ENCODE measurements around the gene SLC35B2. TPM values are rescaled to one million over a fixed set of nuclear protein-coding genes. Genes with fewer than 3 reads are reported as not detected.

The SLC35B2 gene
- total RNA-seq, 2 experiments from 2014 or later: 22.8 to 24.9 TPM

DNA sequence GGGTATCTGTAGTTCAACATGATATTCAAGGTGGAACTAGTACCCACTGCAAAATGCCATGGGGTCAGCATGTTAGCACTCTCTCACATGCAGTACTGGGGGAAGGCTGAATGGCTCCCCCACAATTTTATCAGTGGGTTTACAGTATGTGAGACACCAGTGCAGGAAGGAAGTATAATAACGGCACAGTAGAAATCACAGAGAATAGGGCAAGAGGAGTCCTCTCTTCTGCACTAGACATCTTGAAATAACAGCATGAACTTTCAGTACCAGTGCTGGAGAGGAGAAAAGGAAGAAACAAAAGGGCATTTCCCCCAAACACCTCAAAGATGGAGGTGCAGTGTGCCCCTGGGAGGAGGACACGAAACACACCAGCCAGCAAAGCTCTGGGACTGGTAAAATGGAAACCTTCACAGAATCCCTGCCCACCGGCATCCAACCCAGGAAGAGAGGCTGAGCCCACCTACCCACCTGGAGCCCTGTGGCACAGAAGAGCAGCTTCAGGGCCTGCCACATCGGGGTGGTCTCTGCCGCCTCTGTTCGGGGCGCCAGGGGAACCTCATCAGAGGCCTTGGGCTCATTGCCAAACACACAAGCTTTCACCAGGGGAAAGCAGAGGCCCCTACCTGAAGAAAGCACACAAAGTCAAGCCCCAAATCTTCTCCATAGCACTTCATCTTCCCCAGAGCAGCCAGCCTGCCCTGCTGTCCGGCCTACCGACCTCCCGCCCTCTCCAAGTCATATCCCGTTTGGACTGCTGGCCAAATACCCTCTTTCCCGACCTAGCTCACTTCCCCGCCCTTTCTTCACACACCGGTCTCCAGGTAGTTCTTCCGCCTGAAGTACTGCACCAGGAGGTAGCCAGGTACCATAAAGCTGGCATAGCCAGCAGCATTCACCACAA, 1.2 kb downstream of the SLC35B2 start:
- Mint-ChIP-seq H3K27me3 (peaks cover 6% of the 10 kb centered on the region), H3K36me3 (peaks cover 70% of the 10 kb centered on the region), H3K9me3 (no peaks in the 10 kb centered on the region), H3K4me3 (peak overlapping the region; percentile 89), H3K4me1 (peaks cover 67% of the 10 kb centered on the region), H3K27ac (peak overlapping the region; percentile 86)
- peak; percentile 50 for DNase-seq

DNA sequence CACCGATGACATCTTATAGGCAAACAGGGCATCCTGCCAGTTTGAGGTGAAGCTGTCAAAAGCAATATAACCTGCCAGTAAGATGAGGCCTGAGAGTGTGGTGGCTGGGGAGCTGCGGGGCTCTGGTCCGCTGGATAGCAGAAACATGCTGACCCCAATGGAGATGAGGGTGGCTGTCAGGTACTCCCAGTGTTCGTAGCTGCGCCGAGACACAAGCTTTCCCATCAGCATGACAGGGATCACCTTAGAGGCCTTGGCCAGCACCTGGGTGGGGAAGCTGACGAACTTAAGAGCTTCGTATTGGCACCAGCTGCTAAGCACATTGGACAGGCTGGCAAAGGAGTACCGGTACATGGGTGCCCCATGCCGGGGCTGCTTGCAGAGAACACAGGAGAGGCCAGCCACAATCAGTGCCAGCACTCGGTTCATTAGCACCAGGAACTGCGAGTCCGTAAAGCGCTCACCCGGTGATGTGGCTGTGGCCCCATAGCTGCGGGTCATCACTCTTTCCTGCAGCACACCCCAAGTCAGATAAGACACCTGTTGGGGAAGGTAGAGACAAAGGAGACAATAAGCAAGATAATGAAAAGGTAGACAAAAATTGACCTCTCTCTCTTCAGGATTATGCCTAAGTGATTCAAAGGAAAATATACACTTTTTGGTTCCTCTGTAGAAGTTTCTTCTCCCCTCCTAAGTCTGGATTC, 2.1 kb downstream of the SLC35B2 start:
- peaks cover 72% of the 10 kb centered on the region for H3K36me3 Mint-ChIP-seq

DNA sequence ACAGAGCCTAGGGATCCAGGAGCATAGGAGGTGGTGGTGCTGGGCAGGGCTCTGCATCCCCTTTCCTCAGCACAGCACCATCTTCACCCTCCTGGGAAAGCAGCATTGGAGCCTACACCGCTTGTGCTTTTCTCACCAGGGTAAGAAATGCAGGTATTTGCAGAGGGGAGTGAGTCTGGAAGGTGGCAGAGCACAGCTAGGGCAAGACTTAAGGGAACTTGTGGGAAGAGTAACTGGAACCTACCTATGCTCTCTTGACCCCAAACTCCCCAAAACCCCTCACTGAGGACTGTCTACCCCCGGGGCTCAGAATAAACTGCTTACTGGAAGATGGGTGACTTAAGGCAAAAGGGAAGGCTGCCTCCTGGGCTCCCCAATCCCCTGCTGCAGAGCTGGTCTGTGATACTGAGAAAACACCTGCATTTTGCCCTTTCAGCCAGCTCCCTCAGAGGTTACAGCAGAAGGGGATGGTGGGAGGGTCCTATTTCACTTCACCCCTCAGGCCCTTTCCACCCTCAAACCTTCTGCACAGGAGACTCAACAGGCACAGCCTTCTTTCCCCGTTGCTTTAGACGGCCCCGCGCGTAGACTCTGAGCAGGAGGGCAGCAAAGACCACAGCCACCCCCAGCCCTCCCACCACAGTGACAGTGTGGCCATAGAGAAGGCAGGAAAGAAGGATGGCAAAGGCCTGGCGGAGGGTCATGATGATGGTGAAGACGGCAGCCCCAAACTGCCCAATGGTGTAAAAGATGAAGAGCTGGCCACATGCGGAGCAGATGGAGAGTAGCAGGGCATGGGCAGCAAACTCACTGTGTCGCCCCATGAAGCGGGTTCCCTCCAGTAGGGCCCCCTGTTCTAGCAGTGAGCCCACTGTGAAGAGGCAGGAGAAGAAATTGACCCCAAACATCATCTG, 2.9 kb downstream of the SLC35B2 start:
- Mint-ChIP-seq H3K27me3 (peaks cover 6% of the 10 kb centered on the region), H3K36me3 (peaks cover 80% of the 10 kb centered on the region), H3K4me1 (peaks cover 75% of the 10 kb centered on the region), H3K4me3 (peak overlapping the region; percentile 89), H3K9me3 (no peaks in the 10 kb centered on the region), H3K27ac (peak overlapping the region; percentile 86)
- DNase-seq: peak; percentile 40

More for the DNA sequence above, 2.1 kb downstream of the SLC35B2 start:
- peak; percentile 37 for DNase-seq
- H3K9me3 Mint-ChIP-seq: no peaks in the 10 kb centered on the region
- peak overlapping the region; percentile 86 for H3K27ac Mint-ChIP-seq
- peak overlapping the region; percentile 89 for H3K4me3 Mint-ChIP-seq
- peaks cover 68% of the 10 kb centered on the region for H3K4me1 Mint-ChIP-seq
- peaks cover 6% of the 10 kb centered on the region for H3K27me3 Mint-ChIP-seq

DNA sequence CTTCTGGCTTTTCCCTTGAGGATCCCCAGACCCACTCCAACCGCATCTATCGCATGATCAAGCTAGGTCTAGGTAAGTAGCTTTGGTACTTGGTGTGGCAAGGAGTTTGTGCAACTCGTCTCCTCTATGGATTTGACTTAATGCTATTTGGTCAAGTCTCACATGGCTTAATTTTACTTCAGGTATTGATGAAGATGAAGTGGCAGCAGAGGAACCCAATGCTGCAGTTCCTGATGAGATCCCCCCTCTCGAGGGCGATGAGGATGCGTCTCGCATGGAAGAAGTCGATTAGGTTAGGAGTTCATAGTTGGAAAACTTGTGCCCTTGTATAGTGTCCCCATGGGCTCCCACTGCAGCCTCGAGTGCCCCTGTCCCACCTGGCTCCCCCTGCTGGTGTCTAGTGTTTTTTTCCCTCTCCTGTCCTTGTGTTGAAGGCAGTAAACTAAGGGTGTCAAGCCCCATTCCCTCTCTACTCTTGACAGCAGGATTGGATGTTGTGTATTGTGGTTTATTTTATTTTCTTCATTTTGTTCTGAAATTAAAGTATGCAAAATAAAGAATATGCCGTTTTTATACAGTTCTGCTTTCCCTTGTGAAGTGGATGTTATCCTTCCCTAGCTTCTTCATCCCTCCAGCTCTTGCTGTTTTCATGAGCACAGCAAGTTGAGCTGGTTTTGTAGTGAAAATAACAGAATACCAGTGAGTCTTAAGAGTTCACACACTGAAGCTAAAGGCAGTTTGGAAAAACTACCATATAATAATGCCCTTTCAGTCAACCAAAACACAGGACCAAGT, 3.8 kb downstream of the SLC35B2 start:
- Mint-ChIP-seq H3K4me1 (peaks cover 81% of the 10 kb centered on the region), H3K27ac (peak overlapping the region; percentile 100), H3K36me3 (peaks cover 84% of the 10 kb centered on the region), H3K4me3 (peak overlapping the region; percentile 56), H3K27me3 (peaks cover 9% of the 10 kb centered on the region), H3K9me3 (no peaks in the 10 kb centered on the region)
- peak; percentile 61 for DNase-seq

DNA sequence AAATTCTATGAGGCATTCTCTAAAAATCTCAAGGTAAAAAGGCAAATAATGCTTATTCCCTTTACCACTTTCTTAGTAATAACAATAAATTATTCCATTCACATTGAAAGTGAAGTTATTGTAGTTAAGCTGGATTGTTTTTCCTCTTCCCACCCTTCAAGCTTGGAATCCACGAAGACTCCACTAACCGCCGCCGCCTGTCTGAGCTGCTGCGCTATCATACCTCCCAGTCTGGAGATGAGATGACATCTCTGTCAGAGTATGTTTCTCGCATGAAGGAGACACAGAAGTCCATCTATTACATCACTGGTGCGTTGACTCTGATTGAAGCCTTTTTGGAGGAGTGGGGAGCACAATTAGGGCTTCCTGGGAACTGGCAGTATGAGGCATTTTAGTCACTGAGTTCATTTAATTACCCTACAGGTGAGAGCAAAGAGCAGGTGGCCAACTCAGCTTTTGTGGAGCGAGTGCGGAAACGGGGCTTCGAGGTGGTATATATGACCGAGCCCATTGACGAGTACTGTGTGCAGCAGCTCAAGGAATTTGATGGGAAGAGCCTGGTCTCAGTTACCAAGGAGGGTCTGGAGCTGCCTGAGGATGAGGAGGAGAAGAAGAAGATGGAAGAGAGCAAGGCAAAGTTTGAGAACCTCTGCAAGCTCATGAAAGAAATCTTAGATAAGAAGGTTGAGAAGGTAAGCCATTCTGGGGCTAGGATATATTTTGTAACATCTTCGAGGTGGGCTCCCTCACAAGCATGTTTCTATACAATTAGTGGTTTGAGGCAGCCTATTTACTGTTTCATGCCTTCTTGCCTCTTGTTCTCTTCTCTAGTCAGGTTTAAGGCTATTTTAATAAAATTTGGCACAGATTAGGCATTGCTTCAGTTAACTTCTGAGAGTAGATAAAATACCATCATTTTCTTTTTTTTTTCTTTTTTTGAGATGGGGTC, 5.5 kb downstream of the SLC35B2 start:
- no peaks in the 10 kb centered on the region for H3K9me3 Mint-ChIP-seq

DNA sequence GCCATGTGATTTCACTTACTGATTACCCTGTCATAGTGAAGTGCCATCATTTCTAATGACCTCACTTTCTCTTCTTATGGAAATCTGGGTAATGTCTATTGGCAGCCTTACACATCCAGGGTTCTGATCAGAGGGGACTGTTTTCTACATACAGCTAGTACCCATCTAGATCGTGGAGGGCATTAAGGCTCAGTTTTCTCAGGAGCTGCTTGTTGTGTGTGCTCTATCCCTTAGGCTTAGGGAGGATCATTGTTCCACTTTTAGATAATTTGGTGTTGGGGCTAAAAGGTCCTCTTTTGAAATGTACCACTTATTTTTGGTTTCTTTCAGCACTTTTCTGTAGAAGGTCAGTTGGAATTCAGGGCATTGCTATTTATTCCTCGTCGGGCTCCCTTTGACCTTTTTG, 6.6 kb downstream of the SLC35B2 start:
- DNase-seq: no peak
- peaks cover 25% of the 10 kb centered on the region for H3K27me3 Mint-ChIP-seq
- H3K4me3 Mint-ChIP-seq: peak overlapping the region; percentile 97
- no peaks in the 10 kb centered on the region for H3K9me3 Mint-ChIP-seq
- H3K27ac Mint-ChIP-seq: peak overlapping the region; percentile 100
- H3K4me1 Mint-ChIP-seq: peaks cover 74% of the 10 kb centered on the region
- H3K36me3 Mint-ChIP-seq: peaks cover 88% of the 10 kb centered on the region

More for the DNA sequence above, 5.5 kb downstream of the SLC35B2 start:
- peak overlapping the region; percentile 97 for H3K4me3 Mint-ChIP-seq
- peak overlapping the region; percentile 100 for H3K27ac Mint-ChIP-seq
- H3K36me3 Mint-ChIP-seq: peaks cover 95% of the 10 kb centered on the region
- H3K27me3 Mint-ChIP-seq: peaks cover 22% of the 10 kb centered on the region
- DNase-seq: no peak
- H3K4me1 Mint-ChIP-seq: peaks cover 79% of the 10 kb centered on the region

DNA sequence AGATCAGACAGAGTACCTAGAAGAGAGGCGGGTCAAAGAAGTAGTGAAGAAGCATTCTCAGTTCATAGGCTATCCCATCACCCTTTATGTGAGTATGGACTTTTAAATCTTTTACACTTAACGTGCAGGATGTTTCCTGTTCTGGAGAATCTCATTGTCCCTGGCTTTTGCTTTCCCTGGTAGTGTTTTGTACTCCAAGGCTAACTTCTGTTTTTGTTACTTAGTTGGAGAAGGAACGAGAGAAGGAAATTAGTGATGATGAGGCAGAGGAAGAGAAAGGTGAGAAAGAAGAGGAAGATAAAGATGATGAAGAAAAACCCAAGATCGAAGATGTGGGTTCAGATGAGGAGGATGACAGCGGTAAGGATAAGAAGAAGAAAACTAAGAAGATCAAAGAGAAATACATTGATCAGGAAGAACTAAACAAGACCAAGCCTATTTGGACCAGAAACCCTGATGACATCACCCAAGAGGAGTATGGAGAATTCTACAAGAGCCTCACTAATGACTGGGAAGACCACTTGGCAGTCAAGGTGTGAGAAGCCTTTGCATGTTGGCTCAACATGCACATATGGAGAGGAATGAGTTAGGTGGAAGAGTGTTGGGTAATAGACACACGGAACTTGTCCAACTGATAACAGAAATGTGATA, 7.1 kb downstream of the SLC35B2 start:
- Mint-ChIP-seq H3K4me3 (peak overlapping the region; percentile 97), H3K27ac (peak overlapping the region; percentile 100), H3K9me3 (no peaks in the 10 kb centered on the region), H3K4me1 (peaks cover 74% of the 10 kb centered on the region), H3K36me3 (peaks cover 83% of the 10 kb centered on the region), H3K27me3 (peaks cover 25% of the 10 kb centered on the region)
- no peak for DNase-seq

DNA sequence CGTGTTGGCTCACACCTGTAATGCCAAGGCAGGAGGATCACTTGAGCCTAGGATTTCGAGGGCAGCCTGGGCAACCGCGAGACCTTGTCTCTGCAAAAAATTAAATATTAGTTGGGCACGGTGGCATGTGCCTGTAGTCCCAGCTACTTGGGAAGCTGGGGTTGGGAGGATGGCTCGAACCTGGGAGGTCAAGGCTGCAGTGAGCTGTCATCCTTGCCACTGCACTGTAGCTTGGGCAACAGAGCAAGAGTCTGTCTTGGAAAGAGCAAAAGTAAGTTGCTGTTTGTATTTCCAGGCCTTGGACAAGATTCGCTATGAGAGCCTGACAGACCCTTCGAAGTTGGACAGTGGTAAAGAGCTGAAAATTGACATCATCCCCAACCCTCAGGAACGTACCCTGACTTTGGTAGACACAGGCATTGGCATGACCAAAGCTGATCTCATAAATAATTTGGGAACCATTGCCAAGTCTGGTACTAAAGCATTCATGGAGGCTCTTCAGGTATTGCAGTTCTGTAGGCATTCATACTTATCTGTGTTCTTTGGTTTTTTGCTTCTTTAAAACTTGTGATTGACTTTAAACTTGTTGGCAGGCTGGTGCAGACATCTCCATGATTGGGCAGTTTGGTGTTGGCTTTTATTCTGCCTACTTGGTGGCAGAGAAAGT, 8.1 kb downstream of the SLC35B2 start:
- H3K27ac Mint-ChIP-seq: peak overlapping the region; percentile 100
- peaks cover 67% of the 10 kb centered on the region for H3K4me1 Mint-ChIP-seq

DNA sequence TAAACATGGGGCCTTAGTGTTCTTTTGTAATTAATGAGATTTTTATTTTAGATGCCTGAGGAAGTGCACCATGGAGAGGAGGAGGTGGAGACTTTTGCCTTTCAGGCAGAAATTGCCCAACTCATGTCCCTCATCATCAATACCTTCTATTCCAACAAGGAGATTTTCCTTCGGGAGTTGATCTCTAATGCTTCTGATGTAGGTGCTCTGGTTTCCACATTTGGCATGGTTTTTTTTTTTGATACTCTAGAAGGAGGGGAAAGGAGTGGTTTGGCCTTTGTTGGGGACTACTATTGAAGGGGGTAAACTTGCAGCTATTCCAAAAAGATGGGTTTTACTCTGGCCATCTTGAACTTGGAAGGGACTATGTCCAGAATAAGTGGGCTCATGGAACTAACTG, 8.7 kb downstream of the SLC35B2 start:
- Mint-ChIP-seq H3K36me3 (peaks cover 69% of the 10 kb centered on the region), H3K4me3 (peak overlapping the region; percentile 97), H3K9me3 (no peaks in the 10 kb centered on the region)

More for the DNA sequence above, 8.1 kb downstream of the SLC35B2 start:
- no peak for DNase-seq
- H3K4me3 Mint-ChIP-seq: peak overlapping the region; percentile 97
- H3K9me3 Mint-ChIP-seq: no peaks in the 10 kb centered on the region
- H3K27me3 Mint-ChIP-seq: peaks cover 19% of the 10 kb centered on the region
- H3K36me3 Mint-ChIP-seq: peaks cover 74% of the 10 kb centered on the region

DNA sequence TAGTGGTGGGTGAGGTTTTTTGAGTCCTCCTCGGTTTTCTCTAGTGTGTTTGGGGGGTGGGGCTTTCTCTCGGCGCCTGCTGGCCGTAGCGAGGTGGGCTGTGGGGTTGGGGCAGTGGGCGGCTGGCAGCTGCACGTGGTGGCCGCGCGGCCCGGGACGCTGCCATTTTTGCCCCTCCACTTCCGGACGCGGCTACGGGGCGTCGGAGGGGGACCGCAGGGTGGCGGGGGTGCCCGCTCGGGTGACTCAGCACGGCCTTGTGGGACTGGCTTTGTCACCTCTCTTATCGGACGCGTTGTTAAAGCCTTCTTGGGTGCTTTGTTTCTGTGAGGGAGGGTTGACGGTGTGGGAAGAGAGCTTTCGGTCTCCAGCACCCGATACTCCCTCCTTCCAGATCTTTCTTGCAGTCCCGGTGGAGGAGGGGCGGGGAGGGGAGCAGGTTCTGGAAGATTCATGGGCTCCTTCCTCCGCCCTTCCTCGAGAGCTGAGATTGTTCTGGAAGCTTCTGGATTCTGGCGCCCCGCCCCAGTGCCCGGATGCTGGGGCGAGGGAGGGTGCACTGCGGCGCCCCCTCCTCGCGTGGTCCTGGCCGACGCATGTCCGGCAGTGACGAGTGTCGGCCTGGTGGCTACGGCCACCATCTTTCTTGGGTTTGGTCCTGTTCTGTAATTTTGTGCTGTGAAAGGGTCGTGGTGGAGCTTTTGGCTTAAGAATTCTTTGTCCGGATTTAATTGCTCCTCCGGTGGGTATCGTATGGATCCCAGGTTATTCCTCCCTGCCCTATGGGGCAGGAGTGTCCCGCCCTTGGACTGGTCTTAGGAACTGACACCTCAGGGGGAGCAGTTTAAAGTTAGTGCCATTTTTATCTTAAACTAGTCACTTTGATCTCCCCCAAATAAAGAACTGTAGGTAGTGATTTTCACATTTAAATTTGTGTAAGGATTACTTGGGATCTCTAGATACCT, 9.7 kb downstream of the SLC35B2 start:
- H3K36me3 Mint-ChIP-seq: peaks cover 59% of the 10 kb centered on the region
- no peaks in the 10 kb centered on the region for H3K9me3 Mint-ChIP-seq
- peak overlapping the region; percentile 100 for H3K27ac Mint-ChIP-seq
- peaks cover 19% of the 10 kb centered on the region for H3K27me3 Mint-ChIP-seq
- peaks cover 55% of the 10 kb centered on the region for H3K4me1 Mint-ChIP-seq
- H3K4me3 Mint-ChIP-seq: peak overlapping the region; percentile 97
- peak; percentile 86 for DNase-seq

More for the DNA sequence above, 8.7 kb downstream of the SLC35B2 start:
- H3K27me3 Mint-ChIP-seq: peaks cover 19% of the 10 kb centered on the region
- DNase-seq: no peak
- H3K4me1 Mint-ChIP-seq: peaks cover 65% of the 10 kb centered on the region
- peak overlapping the region; percentile 100 for H3K27ac Mint-ChIP-seq

DNA sequence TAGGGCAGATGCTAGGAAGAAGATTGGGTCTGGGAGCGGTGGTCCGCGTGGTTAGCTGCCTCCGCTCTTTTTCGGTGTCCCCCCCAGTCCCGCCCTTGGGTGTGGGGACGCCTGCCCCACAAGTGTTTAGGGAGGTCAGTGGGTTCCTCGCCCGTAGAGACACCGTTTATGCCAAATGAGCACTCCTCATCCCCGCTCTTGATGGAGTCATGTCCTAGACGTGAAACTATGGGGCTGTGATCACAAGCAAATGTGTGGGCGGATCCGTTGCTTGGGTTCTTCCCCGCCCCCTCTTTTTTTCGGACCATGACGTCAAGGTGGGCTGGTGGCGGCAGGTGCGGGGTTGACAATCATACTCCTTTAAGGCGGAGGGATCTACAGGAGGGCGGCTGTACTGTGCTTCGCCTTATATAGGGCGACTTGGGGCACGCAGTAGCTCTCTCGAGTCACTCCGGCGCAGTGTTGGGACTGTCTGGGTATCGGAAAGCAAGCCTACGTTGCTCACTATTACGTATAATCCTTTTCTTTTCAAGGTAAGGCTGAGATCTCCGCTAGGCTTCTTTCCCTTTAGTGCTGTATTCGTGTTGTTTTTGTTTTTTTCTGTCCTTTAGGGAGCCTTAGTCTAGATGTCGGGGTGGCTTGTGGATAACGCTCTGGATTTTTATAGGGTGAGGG, 10.5 kb downstream of the SLC35B2 start, which contains the start of gene HSP90AB1:
HSP90AB1 (plus strand) TSS at position 439 of the 675 bp plus-strand sequence. CDS start 1,529 bp downstream, outside the sequence.
- Mint-ChIP-seq H3K27me3 (peaks cover 19% of the 10 kb centered on the region), H3K9me3 (no peaks in the 10 kb centered on the region), H3K36me3 (peaks cover 51% of the 10 kb centered on the region), H3K27ac (peak within 1 kb of the TSS; percentile 100), H3K4me1 (peaks cover 48% of the 10 kb centered on the region), H3K4me3 (peak within 1 kb of the TSS; percentile 97)
- peak; percentile 95 for DNase-seq
